Smooth muscle cell (in vitro differentiated cells): ENCODE data around the gene CD68. TPM values are rescaled to one million over a fixed set of nuclear protein-coding genes. Genes with fewer than 3 reads are reported as not detected.

Experiments used
- DNase-seq: peaks from one replicate; lab custom pipeline; 2025; ENCODE audit not compliant: unreplicated experiment; lab: John Stamatoyannopoulos, UW
- H2AFZ ChIP-seq: fragments of 200-600 bp; sonication (generic); 2 replicates; pipeline ENCODE4 v1.6.0; 2016; ENCODE audit warnings: antibody characterized with exemption, low read depth, mild to moderate bottlenecking
- H3F3A ChIP-seq: fragments of 200-600 bp; sonication (generic); 2 replicates; pipeline ENCODE4 v1.6.0; 2017; ENCODE audit warnings: antibody characterized with exemption, low read depth
- H3K27ac ChIP-seq: fragments of 200-600 bp; sonication (generic); 2 replicates; pipeline ENCODE4 v1.5.1; 2016; ENCODE audit warnings: low read depth, mild to moderate bottlenecking
- H3K27me3 ChIP-seq: fragments of 200-600 bp; sonication (generic); 2 replicates; pipeline ENCODE4 v1.6.1; 2016; ENCODE audit warnings: low read depth, mild to moderate bottlenecking
- H3K36me3 ChIP-seq: fragments of 200-600 bp; sonication (generic); 2 replicates; pipeline ENCODE4 v1.5.1; 2016; ENCODE audit warnings: low read depth
- H3K4me1 ChIP-seq: fragments of 200-600 bp; sonication (generic); 2 replicates; pipeline ENCODE4 v1.5.1; 2016; ENCODE audit warnings: low read depth
- H3K4me2 ChIP-seq: fragments of 200-600 bp; sonication (generic); 2 replicates; pipeline ENCODE4 v1.6.0; 2016; ENCODE audit warnings: mild to moderate bottlenecking
- H3K4me3 ChIP-seq: fragments of 200-600 bp; sonication (generic); 2 replicates; pipeline ENCODE4 v1.5.1; 2016; ENCODE audit warnings: mild to moderate bottlenecking
- H3K79me2 ChIP-seq: fragments of 200-600 bp; sonication (generic); 2 replicates; pipeline ENCODE4 v1.6.0; 2016; ENCODE audit warnings: low read depth, mild to moderate bottlenecking
- H3K9ac ChIP-seq: fragments of 200-600 bp; sonication (generic); 2 replicates; pipeline ENCODE4 v1.6.0; 2016; ENCODE audit warnings: low read depth
- H3K9me3 ChIP-seq: fragments of 200-600 bp; sonication (generic); replicated peaks from 2 replicates; pipeline ENCODE4 v1.5.1; 2016; ENCODE audit warnings: low read depth
- H4K20me1 ChIP-seq: fragments of 200-600 bp; sonication (generic); 2 replicates; pipeline ENCODE4 v1.6.0; 2016; ENCODE audit warnings: low read depth
- WGBS: methylation state at CpG from one replicate; pipeline ENCODE4 v1.1.7; 2016; ENCODE audit warnings: low lambda C conversion rate; 5-methylcytosine and 5-hydroxymethylcytosine counted together
- polyA plus RNA-seq: library from polyadenylated mRNA; unstranded; fragments of >200 nt; fragmentation: Nextera tagmentation; extraction: Ambion mirVana; gene quantifications from 2 replicates; pipeline ENCODE4 v1.2.1, GENCODE V29; 2016
- total RNA-seq: library from RNA; depleted of rRNA; stranded (reverse); fragments of >200 nt; gene quantifications from 2 replicates; pipeline ENCODE4 v1.2.3, GENCODE V29; 2014
- TF ChIP-seq, protein P1 (sequence below): fragments of 200-600 bp; sonication (generic); IDR thresholded peaks from 2 replicates; pipeline ENCODE4 v1.5.1; 2017; ENCODE audit warnings: borderline replicate concordance, mild to moderate bottlenecking, antibody characterized with exemption; ENCODE audit not compliant: insufficient read depth, poor library complexity, severe bottlenecking

Gene CD68
- total and polyA plus RNA-seq, 2 experiments from 2014 or later, result 22.7 to 27.5 TPM

DNA sequence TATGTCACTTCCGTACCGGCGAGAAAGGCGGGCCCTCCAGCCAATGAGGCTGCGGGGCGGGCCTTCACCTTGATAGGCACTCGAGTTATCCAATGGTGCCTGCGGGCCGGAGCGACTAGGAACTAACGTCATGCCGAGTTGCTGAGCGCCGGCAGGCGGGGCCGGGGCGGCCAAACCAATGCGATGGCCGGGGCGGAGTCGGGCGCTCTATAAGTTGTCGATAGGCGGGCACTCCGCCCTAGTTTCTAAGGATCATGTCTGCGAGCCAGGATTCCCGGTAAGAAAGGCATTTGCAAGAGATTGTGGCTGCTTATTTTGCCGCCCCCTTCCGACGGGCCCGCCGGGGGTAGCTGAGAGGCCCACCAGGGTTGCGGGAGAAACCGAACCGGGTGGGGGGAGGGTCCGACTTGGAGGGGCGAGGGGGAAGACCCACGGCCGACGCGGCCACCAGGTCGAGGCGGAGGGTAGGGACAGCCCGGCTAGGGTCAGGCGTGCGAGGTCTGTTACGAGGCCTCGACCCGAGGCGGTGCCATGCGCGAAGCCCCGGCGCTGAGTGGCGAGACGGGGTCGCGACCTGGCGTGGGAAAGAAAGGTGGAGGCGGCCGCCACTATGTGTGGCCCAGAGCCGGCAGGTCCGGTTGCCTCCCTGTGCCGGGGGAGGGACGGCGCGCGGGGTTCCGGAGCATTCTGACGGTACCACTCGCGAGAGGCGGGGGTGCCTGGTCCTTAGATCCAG lies 6.7 kb upstream of the CD68 start:
- Histone ChIP-seq H3K27me3 (no peaks in the 10 kb centered on the region), H2AFZ (no peak overlapping the region), H3K27ac (peak overlapping the region; percentile 94), H3K4me1 (peaks cover 16% of the 10 kb centered on the region), H3K9ac (peak overlapping the region; percentile 98), H3K36me3 (peaks cover 9% of the 10 kb centered on the region), H3K4me3 (peak overlapping the region; percentile 93), H4K20me1 (peaks cover 51% of the 10 kb centered on the region), H3F3A (peaks cover 46% of the 10 kb centered on the region), H3K9me3 (no peaks in the 10 kb centered on the region), H3K79me2 (peaks cover 63% of the 10 kb centered on the region), H3K4me2 (peak overlapping the region; percentile 90)
- WGBS, result under 1% methylated on average over 56 of the region's 73 CpGs
- DNase-seq, result peak; percentile 96
- TF ChIP-seq, protein P1, sequence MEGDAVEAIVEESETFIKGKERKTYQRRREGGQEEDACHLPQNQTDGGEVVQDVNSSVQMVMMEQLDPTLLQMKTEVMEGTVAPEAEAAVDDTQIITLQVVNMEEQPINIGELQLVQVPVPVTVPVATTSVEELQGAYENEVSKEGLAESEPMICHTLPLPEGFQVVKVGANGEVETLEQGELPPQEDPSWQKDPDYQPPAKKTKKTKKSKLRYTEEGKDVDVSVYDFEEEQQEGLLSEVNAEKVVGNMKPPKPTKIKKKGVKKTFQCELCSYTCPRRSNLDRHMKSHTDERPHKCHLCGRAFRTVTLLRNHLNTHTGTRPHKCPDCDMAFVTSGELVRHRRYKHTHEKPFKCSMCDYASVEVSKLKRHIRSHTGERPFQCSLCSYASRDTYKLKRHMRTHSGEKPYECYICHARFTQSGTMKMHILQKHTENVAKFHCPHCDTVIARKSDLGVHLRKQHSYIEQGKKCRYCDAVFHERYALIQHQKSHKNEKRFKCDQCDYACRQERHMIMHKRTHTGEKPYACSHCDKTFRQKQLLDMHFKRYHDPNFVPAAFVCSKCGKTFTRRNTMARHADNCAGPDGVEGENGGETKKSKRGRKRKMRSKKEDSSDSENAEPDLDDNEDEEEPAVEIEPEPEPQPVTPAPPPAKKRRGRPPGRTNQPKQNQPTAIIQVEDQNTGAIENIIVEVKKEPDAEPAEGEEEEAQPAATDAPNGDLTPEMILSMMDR, result peak; percentile 21

DNA sequence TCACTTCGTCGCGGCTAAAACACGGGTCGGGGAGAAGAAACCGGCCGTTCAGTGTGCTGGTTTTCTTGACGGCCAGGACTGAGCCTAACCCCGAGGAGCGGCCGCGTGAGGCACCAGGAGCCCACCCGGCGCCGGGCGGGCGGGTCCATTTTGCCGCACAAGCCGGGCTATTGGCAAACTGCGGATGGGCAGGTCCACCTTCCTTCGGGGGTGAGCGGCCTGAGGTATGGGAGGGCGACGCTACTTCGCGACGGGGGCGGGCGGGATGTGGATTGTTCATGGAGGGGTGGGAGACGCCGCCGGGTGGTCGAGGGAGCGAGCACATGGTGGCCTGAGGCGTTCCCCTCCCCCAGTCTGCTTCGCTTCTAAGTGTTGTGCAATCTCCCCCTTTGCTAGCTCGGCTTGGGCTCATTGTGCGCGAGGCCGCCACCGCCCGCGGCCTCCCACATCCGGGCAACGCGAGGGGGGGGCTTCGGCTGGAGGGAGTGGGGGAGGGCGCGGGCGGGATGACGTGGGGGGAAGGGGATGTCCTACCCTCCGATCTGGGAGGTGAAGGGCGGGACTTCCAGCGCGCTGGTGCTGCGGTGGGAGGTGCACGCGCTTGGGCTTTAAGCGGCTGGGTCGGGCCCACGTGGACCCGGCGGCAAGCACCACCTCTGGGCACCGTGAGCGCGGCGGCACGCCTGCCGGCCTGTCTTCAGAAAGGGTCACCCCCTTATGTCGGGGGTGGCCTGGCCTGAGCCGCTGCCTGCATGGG lies 5.9 kb upstream of the CD68 start:
- H3F3A ChIP-seq, result peaks cover 54% of the 10 kb centered on the region
- DNase-seq, result peak; percentile 77
- 2% methylated on average over 35 of the region's 71 CpGs for WGBS
- H4K20me1 ChIP-seq, result peaks cover 58% of the 10 kb centered on the region
- no peaks in the 10 kb centered on the region for H3K9me3 ChIP-seq
- H3K4me3 ChIP-seq, result peak overlapping the region; percentile 93
- peak overlapping the region; percentile 90 for H3K4me2 ChIP-seq
- H3K27ac ChIP-seq, result peak overlapping the region; percentile 94
- H3K9ac ChIP-seq, result peak overlapping the region; percentile 98
- H3K4me1 ChIP-seq, result peaks cover 16% of the 10 kb centered on the region
- peaks cover 60% of the 10 kb centered on the region for H3K79me2 ChIP-seq
- H3K27me3 ChIP-seq, result no peaks in the 10 kb centered on the region
- peaks cover 9% of the 10 kb centered on the region for H3K36me3 ChIP-seq
- TF ChIP-seq, protein P1, result no peak
- H2AFZ ChIP-seq, result no peak overlapping the region

DNA sequence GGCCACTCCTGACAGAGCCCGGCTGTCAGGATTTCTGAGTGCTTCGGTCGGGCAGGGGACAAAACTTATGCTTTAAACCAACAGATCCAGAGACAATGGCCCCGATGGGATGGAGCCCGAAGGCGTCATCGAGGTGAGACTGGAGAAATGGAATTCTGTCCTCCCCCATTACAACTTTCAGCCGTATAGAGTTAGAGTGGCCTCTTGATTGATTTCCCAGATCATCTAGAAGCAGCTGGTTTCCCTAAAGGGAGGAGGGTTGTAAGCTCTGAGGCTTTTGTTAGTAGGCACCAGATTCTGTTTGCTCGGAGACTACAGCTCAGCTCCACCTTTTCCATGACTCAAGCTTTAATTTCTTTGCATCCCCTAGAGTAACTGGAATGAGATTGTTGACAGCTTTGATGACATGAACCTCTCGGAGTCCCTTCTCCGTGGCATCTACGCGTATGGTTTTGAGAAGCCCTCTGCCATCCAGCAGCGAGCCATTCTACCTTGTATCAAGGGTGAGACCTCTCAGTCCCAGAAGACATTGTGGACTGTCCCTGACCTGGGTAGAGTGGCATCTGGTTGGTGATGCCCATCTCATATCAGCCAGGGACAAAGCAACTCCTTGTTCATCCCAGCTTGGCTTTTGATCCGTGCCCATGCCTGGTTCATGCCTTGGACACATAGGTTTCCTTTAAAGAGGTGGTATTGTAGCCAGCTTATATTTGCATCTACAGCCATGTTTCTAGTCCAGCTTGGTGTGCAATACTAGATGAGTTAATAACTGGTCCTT lies 5.1 kb upstream of the CD68 start:
- Histone ChIP-seq H3K27me3 (no peaks in the 10 kb centered on the region), H3K27ac (peak overlapping the region; percentile 94), H3K36me3 (peaks cover 9% of the 10 kb centered on the region), H3K4me1 (peaks cover 16% of the 10 kb centered on the region), H2AFZ (no peak overlapping the region), H3K9ac (peak overlapping the region; percentile 98), H3K9me3 (no peaks in the 10 kb centered on the region), H3K79me2 (peaks cover 57% of the 10 kb centered on the region), H3F3A (peaks cover 60% of the 10 kb centered on the region), H3K4me3 (peak overlapping the region; percentile 93), H3K4me2 (peak overlapping the region; percentile 90), H4K20me1 (peaks cover 65% of the 10 kb centered on the region)
- 32% methylated on average over 15 of the region's 15 CpGs for whole genome bisulfite sequencing
- no peak for DNase-seq
- TF ChIP-seq, protein P1, result no peak
